Measurements from ENCODE around the gene MAGEA9B.
"Not testable (repeated sequence)": the region's sequence is repeated elsewhere in the genome, so short reads cannot be mapped to it uniquely, and the experiment has no call there.

MAGEA9B gene

DNA sequence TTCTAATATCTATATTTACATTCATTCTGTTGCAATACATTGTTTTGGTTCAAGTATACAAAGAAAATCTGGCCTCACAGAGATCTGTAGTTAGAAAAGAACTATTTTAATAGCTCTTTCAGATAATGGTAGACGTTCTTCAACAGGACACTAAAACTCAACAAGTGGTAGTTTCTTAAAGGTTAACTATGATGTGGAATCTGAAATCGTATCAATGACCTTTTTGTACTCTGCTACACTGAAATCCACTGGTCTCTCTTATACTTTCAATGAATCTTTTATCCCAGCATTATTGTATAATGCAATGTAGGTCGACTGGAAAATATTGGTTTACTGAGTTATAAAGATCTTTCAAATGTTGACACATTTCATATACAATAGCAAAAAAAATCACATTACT is 31.6 kb upstream of the MAGEA9B start:
- H3K4me3 ChIP-seq (ENCODE audit: low read depth, low read length) = no peak overlapping the region
- TF ChIP-seq CTCF (IDR thresholded peaks at IDR 0.05; ENCODE audit: low read depth, low read length, missing control alignments) = no peak
- DNase-seq (ENCODE audit: low read depth) = no peak

DNA sequence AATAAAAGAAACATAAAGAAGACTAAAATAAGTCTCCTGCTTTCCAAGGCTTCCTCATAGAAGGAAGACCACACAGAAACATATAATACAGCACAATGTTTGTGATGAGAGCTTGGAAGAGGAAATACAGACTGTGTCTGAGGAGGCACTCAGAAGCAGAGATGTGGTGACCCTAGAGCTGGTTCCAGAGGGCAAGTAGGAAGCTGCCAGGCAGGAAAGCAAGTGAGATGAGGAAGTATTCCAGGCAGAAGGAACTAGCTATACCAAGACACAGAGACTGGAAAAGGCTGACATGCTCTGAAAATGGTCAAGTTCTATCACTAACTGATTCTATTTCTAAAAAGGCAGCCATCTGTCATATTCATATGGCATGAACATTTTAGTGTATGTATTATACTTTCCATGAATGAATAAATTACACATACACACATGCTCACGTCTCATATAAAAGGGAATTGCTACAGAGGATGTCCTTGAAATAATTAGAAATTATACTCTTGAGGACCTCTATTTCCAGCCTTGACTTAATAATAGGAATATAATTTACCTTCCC is 24.4 kb upstream of the MAGEA9B start:
- no peak overlapping the region for H3K4me3 ChIP-seq (ENCODE audit: low read depth, low read length)
- DNase-seq (ENCODE audit: low read depth) = no peak
- no peak for TF ChIP-seq CTCF (IDR thresholded peaks at IDR 0.05; ENCODE audit: low read depth, low read length, missing control alignments)

GRCh38 chrX:149610511-149610910 is 23.3 kb upstream of the MAGEA9B start:
- H3K4me3 ChIP-seq (ENCODE audit: low read depth, low read length) = no peak overlapping the region
- DNase-seq (ENCODE audit: low read depth) = no peak
- no peak for TF ChIP-seq CTCF (IDR thresholded peaks at IDR 0.05; ENCODE audit: low read depth, low read length, missing control alignments)

DNA sequence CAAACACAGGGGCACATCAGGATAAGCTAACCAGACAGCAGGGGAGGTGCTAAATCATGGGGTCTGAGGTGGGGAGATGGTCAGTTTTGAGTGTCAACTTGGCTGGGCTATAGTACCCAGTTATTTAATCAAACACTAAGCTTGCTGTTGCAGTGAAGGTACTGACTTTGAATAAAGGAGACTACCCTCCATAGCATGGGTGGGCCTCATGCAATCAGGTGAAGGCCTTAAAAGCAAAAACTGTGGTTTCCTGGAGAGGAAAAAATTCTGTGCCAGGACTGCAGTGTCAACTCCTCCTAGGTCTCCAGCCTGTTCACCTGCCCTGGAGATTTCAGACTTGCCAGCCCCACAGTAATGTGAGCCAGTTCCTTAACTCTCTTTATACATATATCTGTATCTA is 20.4 kb upstream of the MAGEA9B start:
- no peak for TF ChIP-seq CTCF (IDR thresholded peaks at IDR 0.05; ENCODE audit: low read depth, low read length, missing control alignments)
- no peak for DNase-seq (ENCODE audit: low read depth)
- H3K4me3 ChIP-seq (ENCODE audit: low read depth, low read length) = no peak overlapping the region

DNA sequence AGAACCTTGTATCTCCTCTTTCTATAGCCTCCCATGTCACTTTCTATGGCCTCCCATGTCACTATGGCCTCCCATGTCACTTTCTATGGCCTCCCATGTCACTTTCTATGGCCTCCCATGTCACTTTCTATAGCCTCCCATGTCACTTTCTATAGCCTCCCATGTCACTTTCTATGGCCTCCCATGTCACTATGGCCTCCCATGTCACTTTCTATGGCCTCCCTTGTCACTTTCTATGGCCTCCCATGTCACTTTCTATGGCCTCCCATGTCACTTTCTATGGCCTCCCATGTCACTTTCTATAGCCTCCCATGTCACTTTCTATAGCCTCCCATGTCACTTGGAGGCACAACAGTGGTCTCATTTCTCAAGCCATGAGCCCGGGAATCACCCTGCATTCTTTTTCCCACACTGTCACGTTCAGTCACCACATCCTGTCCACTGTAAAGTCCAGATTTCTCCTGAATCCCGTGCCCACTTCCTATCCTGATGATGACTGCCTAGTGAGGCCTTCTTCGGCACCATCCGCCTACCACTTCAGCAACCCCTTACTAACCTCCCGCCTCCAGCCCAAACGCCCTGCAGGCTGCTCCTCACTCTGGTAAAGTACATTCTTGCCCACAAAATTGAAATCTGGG is 18.1 kb upstream of the MAGEA9B start:
- not testable (repeated sequence) for DNase-seq (ENCODE audit: low read depth); H3K4me3 ChIP-seq (ENCODE audit: low read depth, low read length)

GRCh38 chrX:149598603-149599002 is 11.3 kb upstream of the MAGEA9B start:
- H3K4me3 ChIP-seq (ENCODE audit: low read depth, low read length); DNase-seq (ENCODE audit: low read depth): not testable (repeated sequence)

GRCh38 chrX:149595943-149596342 is 8.7 kb upstream of the MAGEA9B start:
- H3K4me3 ChIP-seq (ENCODE audit: low read depth, low read length) = not testable (repeated sequence)

GRCh38 chrX:149595214-149595613 is 8.0 kb upstream of the MAGEA9B start, which contains the start of gene HSFX2:
Gene HSFX2, minus strand, starts transcription at chrX:149595314. Its CDS starts 614 bp downstream, at chrX:149594700.
- H3K4me3 ChIP-seq (ENCODE audit: low read depth, low read length); DNase-seq (ENCODE audit: low read depth): not testable (repeated sequence)

More at GRCh38 chrX:149595943-149596342, 8.7 kb upstream of the MAGEA9B start:
- DNase-seq (ENCODE audit: low read depth) = not testable (repeated sequence)

DNA sequence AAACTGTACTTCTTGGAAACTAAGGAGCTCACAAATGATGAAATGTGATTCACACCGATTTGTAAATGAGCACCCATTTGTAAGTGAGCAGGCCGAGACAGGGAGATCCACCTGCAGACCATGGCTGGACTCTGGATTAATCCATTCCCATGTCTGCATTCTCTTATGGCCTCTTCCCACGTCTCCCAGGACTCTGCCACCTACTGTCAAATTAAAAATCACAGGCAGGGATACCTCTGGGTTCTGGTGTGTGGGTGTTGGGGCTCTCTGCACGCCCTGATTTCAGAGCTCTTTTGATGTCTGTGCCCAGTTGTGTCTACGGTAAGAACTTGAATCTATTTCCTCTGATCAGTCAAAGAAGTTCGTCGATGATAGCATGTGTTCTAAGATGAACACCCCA is 3.7 kb upstream of the MAGEA9B start:
- H3K4me3 ChIP-seq (ENCODE audit: low read depth, low read length); DNase-seq (ENCODE audit: low read depth): not testable (repeated sequence)

DNA sequence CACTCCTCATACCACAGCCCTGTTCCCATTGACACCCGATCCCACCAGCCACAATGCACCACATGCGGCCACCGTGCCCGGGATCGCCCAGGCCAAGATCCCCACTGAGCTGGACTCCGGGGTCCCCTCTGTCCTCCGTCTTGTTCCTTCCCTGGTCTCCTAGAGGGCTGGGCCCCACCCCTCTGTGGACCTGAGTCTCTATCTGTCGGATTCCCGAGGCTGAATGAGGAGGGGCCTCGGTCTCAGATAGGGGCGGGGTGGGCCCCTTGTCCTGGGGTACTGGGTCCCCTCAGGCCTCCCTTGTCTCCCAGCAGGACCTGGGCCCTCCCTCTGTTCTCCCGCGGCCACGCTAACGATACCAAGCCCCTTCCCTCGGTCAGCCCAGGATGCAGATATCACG is 1.6 kb downstream of the MAGEA9B start:
- not testable (repeated sequence) for H3K4me3 ChIP-seq (ENCODE audit: low read depth, low read length); DNase-seq (ENCODE audit: low read depth)

DNA sequence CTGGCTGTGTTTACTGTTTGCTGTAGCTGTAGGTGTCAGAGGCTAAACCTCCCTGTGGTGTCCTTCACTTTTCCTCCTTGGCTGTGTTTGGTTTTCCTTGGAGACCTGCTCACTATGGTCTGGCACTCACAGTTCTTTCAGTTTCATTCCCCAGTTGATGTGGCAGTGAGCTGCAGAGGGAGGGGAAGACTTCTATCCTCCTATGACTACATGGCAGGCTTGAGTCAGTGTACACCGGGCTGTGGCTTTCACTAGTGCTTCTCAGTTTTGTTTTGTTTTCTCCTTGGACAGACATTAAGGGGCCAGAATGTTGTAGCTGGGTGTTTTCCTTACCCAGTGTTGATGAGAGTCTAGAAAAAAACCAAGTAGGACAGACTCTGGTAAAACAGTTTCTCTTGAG is 13.8 kb downstream of the MAGEA9B start:
- H3K4me3 ChIP-seq (ENCODE audit: low read depth, low read length); DNase-seq (ENCODE audit: low read depth): not testable (repeated sequence)

Measured in GM12864 (cell line).